Daoy (cell line): ENCODE data around the gene SLC27A4. TPM values are rescaled to one million over a fixed set of nuclear protein-coding genes. Genes with fewer than 3 reads are reported as not detected.
A peak's percentile ranks its signal among the peaks of the same experiment; 100 is the strongest.

Source experiments
- DNase-seq: peaks from one replicate; pipeline ENCODE4 v3.0.0-alpha.2; 2015; ENCODE audit warnings: low read depth
- total RNA-seq: library from RNA; depleted of rRNA; stranded (reverse); fragments of >200 nt; shearing (Covaris generic); gene quantifications from 2 replicates; pipeline ENCODE4 v1.2.3, GENCODE V29; 2014; rRNA removed

SLC27A4 gene
- total RNA-seq, 1 experiment from 2014 or later, result 33.9 TPM

- DNase-seq, result no peak
These were observed 51.6 kb downstream of the SLC27A4 start for GRCh38 chr9:128391956-128392301.

GRCh38 chr9:128392302-128393144, 52.2 kb downstream of the SLC27A4 start:
- DNase-seq, result no peak

GRCh38 chr9:128393145-128393775, 52.9 kb downstream of the SLC27A4 start:
- DNase-seq, result no peak

GRCh38 chr9:128393970-128394369, 53.6 kb downstream of the SLC27A4 start:
- no peak for DNase-seq

- DNase-seq, result no peak
These were observed 54.2 kb downstream of the SLC27A4 start for GRCh38 chr9:128394379-128395168.

DNA sequence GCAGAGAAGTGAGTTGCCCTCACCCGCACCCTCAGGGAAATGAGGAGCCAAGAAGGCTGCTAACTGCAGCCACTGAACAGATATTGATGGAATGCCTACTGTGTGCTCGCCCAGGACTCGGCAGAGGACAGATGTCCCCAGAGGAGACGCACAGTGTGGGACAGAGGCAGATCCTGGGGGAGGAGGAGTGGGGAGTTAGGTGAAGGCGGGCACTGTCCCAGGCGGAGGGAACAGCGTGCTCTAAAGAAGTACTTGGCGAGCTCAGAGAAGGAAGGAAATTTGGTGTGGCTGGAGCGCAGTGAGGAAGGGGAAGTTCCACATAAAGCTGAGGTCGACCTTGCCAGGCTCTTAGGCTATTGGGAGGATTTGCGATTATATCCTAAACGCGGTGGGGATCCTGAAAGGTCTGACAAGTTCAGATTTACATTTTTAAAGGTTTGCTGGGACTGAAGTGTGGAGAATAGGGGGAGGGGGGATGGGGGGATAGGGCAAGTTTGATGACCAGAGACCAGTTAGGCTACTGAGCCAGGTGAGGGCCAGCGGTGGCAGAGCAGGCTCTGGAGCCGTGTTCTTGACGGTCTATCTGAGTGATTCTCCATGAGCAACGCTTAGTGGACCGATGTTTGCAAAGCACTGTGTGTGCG, 56.8 kb downstream of the SLC27A4 start:
- DNase-seq, result no peak

DNA sequence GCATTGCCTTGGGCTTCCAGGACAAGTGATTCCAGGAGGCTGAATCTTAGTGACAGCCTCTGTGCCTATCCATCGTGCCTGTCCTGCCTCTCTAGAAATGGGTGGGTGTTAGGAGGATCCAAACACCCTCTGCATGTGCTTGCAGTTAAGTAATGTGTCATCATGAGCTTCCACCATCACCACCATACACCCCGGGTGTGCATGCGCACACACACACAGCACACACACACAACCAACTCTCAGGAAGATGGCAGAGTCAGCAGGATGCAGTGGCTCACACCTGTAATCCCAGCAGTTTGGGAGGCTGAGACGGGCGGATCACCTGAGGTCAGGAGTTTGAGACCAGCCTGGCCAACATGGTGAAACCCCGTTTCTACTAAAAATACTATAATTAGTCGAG, 57.5 kb downstream of the SLC27A4 start:
- DNase-seq, result no peak

- DNase-seq, result no peak
These were observed 59.5 kb downstream of the SLC27A4 start for GRCh38 chr9:128399861-128400260.

DNA sequence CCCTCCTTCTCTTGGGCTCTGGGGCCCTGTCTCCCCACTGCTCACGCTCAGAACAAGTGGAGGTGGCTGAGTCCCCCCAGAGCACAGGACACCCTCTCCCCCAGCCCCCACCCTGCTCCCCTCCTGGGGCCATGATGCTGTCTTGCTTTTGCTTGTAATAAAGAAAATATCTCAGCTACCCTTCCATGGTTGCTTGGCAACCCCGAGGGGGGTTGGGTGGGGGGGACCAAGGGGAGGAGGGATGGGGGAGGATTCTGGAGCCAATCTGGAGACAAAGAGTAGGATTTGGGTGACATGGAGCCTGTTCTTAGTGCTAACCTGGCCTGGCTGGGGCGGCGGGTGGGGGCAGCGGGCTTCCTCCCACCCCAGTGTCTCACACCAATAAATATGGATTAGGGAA, 64.2 kb downstream of the SLC27A4 start:
- no peak for DNase-seq

DNA sequence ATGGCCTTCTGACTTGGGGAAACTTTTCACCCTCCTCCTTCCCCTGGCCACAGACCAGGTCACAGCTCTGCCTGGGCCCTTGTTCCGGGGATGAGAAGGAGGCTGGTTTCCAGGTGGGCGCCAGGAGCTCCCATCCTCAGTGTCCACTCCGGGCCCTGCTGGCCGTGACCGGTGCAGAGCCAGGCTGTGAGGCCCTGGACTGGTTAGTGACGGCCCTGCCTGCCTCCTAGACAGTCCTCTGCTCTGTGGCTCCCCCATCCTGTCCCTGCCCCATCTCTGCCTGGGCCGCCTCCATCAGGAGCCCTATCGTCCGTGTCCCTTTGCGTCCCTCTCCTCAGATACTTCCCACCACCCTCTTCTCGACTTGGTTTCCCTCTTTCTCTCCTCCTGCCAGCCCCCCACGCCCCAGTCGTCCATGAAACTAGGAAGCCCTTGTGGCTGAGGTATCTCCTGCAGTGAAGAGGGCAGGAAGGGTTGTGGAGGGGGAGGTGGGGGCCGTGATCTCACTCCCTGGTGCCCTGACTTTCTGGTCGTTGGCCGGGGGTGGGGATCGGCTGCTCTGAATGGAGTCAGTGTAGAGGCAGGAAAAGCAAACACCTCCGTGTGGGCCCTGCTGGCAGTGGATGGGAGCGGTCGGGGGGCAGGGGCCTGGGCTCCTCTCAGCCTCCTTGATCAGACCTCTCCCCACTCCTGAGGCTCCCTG, 64.9 kb downstream of the SLC27A4 start:
- no peak for DNase-seq

- no peak for DNase-seq
These were observed 65.4 kb downstream of the SLC27A4 start for GRCh38 chr9:128405780-128406171.

GRCh38 chr9:128406848-128407391, 66.6 kb downstream of the SLC27A4 start:
- DNase-seq, result peak; percentile 80

- no peak for DNase-seq
These were observed 68.7 kb downstream of the SLC27A4 start for GRCh38 chr9:128408963-128409431.

DNA sequence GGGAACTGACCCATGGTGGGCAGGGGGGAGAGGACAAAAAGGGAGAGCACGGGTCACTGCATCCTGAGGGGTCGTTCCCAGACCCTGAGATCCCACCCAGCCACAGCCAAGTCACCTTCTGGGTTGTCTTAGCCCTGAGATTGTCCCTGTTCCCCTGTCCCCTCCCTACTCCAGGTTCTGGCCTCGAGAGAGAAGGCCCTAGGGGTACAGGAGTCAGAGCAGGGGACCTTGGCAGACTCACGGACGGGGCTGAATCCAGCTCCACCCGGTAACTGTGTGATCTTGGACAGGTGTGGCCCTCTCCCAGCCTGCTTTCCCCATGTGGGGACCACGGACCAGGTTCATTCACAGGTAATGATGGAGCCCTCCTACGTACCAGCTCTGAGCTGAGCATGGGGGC, 69.1 kb downstream of the SLC27A4 start:
- no peak for DNase-seq

DNA sequence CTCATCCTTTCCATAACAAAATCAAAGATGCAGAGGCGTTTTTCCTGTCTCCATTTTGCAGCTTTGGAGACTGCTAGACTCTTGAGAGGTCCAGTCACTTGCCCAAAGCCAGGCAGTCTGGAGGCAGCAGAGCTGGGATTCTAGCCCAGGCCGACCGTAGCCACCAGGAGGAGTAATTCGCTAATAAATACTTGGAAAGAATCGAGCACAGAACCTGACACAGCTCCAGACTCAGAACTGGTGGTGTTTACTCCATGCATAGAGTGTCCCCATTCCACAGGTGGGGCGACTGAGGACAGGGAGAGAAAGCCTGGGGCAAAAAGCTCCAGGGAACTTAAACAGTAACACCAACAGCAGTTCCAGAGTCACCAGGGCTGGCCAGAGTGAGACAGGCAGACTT, 69.7 kb downstream of the SLC27A4 start:
- peak; percentile 46 for DNase-seq

Other genes with a start within 250 kb of the SLC27A4 start
- gene PTGES2, start 212.8 kb upstream of the SLC27A4 start, total RNA-seq, result 109 and 136 TPM in 2 replicates
- not detected in 2 replicates for gene LCN2, start 191.1 kb upstream of the SLC27A4 start, total RNA-seq
- gene BBLN, start 180.3 kb upstream of the SLC27A4 start, total RNA-seq, result 121 and 122 TPM in 2 replicates
- 35.8 and 36.2 TPM in 2 replicates for gene CIZ1, start 149.0 kb upstream of the SLC27A4 start, total RNA-seq
- gene DNM1, start 137.1 kb upstream of the SLC27A4 start, total RNA-seq, result 8.5 and 12.3 TPM in 2 replicates
- gene GOLGA2, start 64.5 kb upstream of the SLC27A4 start, total RNA-seq, result 76.5 and 85.5 TPM in 2 replicates
- 72.8 and 93.9 TPM in 2 replicates for gene SWI5, start 64.3 kb upstream of the SLC27A4 start, total RNA-seq
- gene TRUB2, start 18.1 kb upstream of the SLC27A4 start, total RNA-seq, result 34.8 and 55.2 TPM in 2 replicates
- gene COQ4, start 17.7 kb upstream of the SLC27A4 start, total RNA-seq, result 56.6 and 67.4 TPM in 2 replicates
- gene URM1, start 30.8 kb downstream of the SLC27A4 start, total RNA-seq, result 58.5 and 83.0 TPM in 2 replicates
- gene CERCAM, start 80.3 kb downstream of the SLC27A4 start, total RNA-seq, result 16.6 and 22.0 TPM in 2 replicates
- 103 and 104 TPM in 2 replicates for gene ODF2, start 115.5 kb downstream of the SLC27A4 start, total RNA-seq
- gene GLE1, start 164.2 kb downstream of the SLC27A4 start, total RNA-seq, result 56.6 and 58.3 TPM in 2 replicates
- gene SPTAN1, start 212.1 kb downstream of the SLC27A4 start, total RNA-seq, result 161 and 164 TPM in 2 replicates